GM19240 (cell line): ENCODE results near the gene CTSD.
"Not testable (repeated sequence)": the region's sequence is repeated elsewhere in the genome, so short reads cannot be mapped to it uniquely, and the experiment has no call there.

ENCODE experiments used
- DNase-seq: peaks from one replicate; pipeline ENCODE4 v3.0.0; 2011; ENCODE audit warnings: low spot score; ENCODE audit not compliant: insufficient read length

CTSD gene

DNA sequence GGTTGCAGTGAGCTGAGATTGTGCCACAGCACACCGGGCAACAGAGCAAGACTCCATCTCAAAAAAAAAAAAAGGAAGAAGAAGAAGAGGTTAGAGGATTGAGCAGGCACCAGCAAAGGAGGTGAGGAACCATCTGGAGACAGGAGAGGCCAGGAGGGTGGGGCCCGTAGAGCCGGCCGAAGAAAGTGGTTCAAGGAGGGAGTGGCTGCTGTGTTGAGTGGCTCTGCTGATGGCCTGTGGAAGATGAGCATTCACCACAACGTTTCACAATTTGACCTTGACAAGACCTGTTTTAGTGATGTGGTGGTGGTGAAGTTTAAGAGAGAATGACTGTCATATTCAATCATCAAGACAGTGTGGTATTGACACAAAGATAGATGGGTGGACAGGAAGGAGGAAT is 6.8 kb upstream of the CTSD start:
- DNase-seq = no peak

DNA sequence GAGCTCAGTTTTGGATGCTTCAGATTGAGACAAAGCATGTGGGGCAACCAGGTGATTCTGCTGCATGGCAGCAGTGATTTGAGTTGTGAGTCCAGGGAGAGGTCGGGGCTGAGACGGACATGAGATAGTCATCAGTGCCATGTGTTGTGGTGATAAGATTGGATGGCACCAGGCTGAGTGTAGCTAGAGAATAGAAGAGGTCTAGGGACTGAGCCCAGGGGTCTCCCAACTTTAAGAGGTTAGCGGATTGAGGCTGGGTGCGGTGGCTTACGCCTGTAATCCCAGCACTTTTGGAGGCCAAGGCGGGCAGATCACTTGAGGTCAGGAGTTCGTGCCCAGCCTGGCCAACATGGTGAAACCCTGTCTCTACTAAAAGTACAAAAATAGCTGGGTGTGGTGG is 6.3 kb upstream of the CTSD start:
- no peak for DNase-seq

DNA sequence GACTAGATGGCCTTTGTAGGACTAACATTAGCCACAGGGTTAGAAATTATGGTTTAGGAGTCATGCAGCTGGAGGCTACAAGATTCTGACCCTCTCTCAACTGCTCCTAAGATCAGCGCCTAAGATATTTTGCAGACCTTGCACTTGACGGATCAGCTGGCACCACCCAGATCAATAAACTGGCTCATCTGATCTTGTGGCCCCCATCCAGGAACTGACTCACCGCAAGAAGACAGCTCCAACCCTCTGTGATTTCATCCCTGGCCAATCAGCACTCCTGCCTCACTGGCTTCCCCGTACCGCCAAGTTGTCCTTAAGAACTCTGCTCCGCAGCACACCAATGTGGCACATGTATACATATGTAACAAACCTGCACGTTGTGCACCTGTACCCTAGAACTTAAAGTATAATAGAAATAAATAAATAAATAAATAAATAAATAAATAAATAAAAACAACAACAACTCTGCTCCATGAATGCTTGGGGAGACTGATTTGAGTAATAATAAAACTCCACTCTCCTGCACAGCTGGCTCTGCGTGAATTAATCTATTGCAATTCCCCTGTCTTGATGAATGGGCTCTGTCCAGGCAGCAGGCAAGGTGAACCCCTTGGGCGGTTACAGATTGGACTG is 5.7 kb upstream of the CTSD start:
- not testable (repeated sequence) for DNase-seq

DNA sequence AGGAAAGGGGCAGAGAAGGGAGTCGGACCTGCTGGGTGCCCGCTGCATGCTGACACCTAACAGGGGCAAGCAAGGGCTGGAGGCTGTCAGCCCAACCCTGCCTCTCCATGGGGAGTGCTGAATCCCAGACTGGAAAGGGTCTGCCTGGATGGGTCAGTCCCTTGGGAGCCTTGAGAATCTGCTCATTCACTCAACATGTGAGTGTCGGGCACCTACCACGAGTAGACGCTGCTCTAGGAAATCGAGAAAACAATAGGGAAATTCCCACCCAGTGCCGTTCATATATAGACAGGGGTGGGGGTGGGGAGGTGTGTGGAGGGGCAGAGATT is 4.4 kb upstream of the CTSD start:
- no peak for DNase-seq

- DNase-seq = no peak
Measured at GRCh38 chr11:1767399-1768140, 3.8 kb upstream of the CTSD start.

DNA sequence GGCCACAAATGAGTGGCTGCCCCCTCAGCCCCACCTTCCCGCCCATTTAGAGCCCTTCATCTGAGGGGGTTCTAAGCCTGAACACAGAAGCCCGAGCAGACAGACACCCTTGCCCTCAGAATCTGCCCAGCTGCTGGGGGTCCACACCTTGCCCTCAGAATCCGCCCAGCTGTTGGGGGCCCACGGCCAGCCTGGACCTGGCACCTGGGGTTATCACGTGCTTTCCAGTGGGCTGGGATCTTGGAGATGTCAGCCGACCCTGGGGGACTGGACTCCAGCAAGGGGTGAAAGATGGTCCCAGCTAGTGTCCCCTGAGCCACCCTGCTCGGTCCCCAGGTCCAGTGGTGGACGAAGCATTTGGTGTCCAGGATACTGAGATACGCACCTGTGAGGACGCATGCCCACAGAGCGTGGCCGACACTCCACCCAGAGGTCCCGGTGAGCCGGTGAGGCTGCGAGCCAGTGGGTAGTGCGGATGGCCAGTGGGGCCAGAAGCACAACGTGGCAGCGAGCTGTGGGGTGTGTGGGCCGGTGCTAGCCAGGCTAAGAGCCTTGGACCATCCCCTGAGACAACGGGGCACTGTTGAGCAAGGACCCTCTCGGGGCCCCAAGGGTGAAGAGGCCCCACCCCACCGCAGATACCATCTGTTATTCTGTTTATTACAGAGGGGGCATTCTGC is 3.1 kb upstream of the CTSD start:
- DNase-seq = no peak

DNA sequence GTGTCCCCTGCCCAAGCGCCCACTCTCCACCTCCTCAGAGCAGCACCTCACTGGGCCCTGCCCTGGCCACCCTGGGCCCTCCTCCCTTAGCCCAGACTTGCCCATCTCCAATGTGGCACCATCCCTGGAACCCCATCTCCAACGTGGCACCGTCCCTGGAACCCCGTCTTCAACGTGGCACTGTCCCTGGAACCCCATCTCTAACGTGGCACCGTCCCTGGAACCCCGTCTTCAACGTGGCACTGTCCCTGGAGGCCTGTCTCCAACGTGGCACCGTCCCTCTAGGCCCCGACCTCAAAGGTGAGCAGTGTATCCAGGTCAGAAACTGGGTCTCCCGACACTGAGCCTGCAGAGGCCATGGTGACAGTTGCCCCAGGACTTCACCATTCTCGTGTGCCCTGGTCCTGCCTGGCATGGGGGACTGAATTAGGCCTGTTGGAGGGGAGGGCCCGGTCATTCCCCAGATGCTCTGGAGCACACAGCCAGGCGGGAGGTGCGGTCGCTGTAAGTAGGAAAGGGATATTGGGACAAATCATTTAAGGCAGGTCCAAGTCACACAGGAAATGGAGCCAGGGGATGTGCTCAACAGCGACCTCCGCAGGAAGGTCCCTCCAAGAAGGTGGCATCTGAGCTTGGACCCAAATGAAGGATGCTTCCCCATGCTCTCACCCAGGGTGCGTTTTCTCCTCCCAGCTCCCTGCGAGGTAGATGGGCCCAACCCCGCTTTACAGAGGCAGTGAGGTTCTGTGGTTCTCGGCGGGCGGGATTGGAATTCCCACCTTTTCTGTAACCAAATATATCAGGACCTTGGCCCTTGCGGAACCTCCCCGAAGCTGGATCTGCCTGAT is 2.4 kb upstream of the CTSD start:
- no peak for DNase-seq

- no peak for DNase-seq
Measured at GRCh38 chr11:1763336-1763795, 361 bp downstream of the CTSD start.

DNA sequence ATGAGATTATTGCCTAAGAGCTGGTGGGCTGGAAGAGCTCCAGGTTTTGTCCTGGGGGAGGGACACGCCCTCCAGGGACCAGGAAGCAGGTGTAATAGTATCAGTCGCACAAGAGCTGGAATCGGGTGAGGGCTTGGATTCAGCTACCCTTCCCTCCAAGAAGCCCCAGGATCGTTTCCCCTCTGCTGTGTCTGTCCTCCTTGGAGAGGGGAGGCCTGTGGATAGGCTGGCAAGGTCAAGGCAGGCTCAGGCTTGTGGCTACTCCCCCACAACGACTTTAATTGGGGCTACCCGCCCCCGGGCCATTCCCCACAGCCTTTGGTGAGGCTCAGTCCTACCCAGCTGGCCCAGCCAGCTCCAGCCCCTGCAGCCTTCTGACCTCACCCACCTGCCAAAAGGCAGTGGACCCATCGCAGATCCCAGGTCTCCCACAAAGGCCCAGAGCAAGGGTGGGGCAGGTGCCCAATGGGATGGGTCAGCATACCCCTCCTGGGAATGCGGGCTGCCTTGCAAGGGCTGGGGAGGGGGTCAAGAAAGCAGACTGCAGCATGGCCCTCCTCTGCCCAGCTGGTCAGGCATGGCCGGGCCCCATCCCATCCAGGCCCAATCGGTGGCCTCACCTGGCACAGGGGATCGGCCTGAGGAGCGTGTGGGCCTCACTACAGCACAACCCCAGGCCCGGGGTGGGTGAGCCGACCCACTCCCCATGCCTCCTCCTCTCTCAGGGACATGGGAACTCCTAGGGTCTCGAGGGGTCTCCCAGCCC is 1.0 kb downstream of the CTSD start:
- DNase-seq = no peak

GRCh38 chr11:1761857-1762536 is 1.7 kb downstream of the CTSD start:
- no peak for DNase-seq

DNA sequence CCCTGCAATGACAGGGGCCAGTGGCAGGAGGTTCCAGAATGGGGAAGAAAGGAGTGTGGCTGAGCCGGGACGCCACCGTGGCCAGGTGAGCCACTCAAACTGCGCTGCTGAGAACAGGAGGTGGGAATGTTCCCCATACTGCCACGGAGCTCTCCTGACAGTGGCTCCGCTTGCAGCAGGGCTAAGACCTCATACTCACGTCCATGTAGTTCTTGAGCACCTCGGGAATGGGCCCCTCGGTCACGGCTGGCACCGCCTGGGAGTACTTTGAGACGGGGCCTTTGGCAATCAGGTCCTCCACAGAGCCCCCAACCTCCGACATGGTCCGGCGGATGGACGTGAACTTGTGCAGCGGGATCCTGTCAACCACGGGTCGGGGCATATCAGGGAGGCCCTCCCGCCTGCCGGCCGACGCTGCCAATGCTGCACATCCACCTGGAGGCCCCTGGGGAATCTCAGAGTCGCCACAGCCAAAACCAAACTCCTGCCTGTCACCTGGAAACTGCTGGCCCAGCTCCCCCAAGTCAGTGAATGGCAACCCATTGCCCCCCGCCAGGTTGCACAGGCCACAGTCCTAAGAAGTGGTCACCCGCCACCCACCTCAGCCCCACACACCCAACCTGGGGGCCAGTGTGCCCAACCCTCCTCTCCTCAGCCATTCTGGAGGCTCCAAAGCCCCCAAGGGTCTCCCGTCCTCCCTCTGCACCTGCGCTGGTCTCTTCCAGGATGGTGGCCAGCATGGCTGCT is 2.4 kb downstream of the CTSD start:
- no peak for DNase-seq

GRCh38 chr11:1760351-1761109 is 3.2 kb downstream of the CTSD start:
- no peak for DNase-seq

GRCh38 chr11:1759851-1760220 is 3.9 kb downstream of the CTSD start:
- DNase-seq = no peak

DNA sequence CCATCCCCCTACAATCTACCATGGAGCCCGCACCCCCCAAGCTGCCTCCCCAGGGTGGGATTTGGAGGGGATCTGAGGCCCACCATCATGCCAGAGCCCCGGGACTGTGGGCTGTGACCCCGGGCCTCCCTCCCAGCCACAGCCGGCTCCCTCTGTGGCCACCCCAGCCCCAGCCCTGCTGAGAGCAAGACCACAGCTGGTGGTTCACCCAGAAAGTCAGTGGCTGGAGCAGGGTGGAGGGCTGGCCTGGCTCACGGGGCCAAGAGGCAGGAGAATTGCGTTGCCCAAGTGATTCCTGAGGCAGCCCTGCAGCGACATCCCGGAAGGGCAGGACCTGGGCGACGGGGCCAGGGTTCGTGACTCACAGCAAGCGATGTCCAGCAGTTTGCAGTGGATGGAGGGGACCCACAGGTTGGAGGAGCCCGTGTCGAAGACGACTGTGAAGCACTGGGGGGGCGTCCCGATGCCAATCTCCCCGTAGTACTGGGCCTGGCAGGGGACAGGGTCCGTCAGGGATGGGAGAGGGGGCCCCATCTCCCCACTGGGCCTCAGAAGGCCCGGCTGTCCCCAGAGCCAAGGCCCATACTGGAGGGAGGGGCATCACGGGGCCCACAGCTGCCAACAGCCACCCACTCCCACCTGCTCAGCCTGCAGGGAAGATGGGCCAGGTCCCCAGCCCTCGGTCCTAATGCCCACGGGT is 4.4 kb downstream of the CTSD start:
- DNase-seq = no peak

DNA sequence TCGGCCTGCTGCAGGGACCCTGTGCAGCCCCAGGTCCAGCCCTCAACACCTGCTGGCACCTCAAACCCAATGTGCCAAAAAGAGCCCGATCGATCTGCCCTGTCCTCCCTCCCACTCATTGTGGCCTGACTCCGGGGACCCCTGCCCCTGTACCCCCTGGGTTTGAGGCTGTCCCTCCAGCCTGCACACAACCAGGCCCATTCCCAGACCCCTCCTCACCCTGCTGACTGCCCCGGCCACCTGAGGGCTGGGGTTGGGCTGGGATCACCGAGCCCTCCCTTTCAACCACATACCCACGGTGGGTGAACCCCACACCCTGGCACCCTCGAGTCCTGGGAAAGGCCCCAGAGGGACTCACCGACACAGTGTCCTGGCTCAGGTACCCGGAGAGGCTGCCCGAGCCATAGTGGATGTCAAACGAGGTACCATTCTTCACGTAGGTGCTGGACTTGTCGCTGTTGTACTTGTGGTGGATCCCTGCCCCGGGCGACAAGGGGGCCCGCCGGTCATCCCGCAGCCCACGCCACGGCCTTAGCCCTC is 5.0 kb downstream of the CTSD start:
- no peak for DNase-seq

DNA sequence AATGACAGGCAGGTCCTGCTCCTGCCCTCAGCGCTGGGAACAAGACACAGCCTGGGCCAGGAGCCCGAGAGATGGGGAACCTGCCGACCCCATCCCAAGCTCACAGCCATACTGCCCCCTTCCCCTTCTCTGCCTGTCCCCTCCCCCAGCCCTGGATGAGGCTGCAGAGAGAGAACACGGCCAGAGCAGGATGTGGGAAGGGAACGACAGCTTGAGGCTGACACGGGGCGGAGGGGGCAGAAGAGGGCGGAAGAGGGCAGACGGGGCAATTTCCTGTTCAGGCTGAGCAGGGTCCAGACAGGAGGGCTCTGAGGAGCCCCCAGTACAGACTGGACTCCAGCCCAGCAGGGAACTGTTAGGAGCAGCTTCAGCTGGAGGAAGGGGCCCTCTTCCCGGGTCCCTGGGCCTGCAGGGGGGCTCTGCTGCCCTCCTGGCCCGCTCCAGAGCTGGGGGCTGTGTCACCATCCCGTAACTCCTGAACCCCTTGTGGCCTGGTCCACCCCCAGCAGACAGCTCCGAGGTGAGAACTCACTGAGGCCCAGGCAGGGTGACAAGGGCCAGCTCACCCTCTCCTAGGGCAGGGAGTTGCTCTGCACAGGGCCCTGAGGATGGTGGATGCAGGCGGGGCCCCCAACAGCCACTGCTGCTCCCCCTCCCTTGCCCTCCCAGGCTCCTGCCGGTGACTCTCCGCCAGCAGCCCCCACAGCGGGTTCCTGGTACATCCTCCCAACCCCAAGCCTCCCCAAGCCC is 5.7 kb downstream of the CTSD start:
- DNase-seq = no peak
